Transverse colon (tissue), 4 donors: ENCODE measurements around the gene SEBOX. TPM values are rescaled to one million over a fixed set of nuclear protein-coding genes. Genes with fewer than 3 reads are reported as not detected.
A peak's percentile ranks its signal among the peaks of the same experiment; 100 is the strongest.

Experiments used
- DNase-seq: peaks from one replicate; pipeline ENCODE4 v3.0.0-alpha.2; 2019
- H3K27ac ChIP-seq, 4 donors: fragments of 200-600 bp; sonication (generic); 2 replicates each; pipeline ENCODE4 v1.5.1; 2016 to 2018; ENCODE audit warnings: inconsistent platforms in 4 of 4
- H3K27me3 ChIP-seq: fragments of 200-600 bp; sonication (generic); 2 replicates; pipeline ENCODE4 v1.5.1; 2017; ENCODE audit warnings: inconsistent platforms
- H3K36me3 ChIP-seq, 4 donors: fragments of 200-600 bp; sonication (generic); 2 replicates each; pipeline ENCODE4 v1.5.1; 2017 to 2019; ENCODE audit warnings: inconsistent platforms in 4 of 4
- H3K4me1 ChIP-seq, 4 donors: fragments of 200-600 bp; sonication (generic); 2 replicates each; pipeline ENCODE4 v1.5.1; 2017 to 2020; ENCODE audit warnings: inconsistent platforms in 4 of 4
- H3K4me3 ChIP-seq, 4 donors: fragments of 200-600 bp; sonication (generic); 1 replicate in 1 of 4; 2 replicates in 3 of 4; pipeline versions ENCODE4 v1.5.1 to v1.6.1; 2017 to 2019; ENCODE audit warnings: inconsistent platforms in 4 of 4
- H3K9me3 ChIP-seq, 2 donors: fragments of 200-600 bp; sonication (generic); 2 replicates each; pipeline ENCODE4 v1.5.1; 2017 to 2019; ENCODE audit warnings: inconsistent platforms in 2 of 2
- EP300 ChIP-seq: sonication (generic); formaldehyde crosslinking; IDR thresholded peaks from one replicate; pipeline ENCODE4 v1.6.1; 2017; ENCODE audit warnings: antibody characterized with exemption, low read depth
- POLR2A ChIP-seq: fragments of 450-650 bp; IDR thresholded peaks from one replicate; pipeline ENCODE4 v1.6.1; 2016; ENCODE audit warnings: antibody characterized with exemption, mild to moderate bottlenecking, moderate library complexity
- POLR2AphosphoS5 ChIP-seq, 3 donors: sonication (generic); formaldehyde crosslinking; IDR thresholded peaks; one replicate each; pipeline ENCODE4 v1.6.1; 2016; ENCODE audit warnings: antibody characterized with exemption in 3 of 3
- WGBS, 2 donors: methylation state at CpG; one replicate each; pipeline ENCODE4 v1.1.5; 2018; ENCODE audit warnings: low coverage in 1 of 2; 5-methylcytosine and 5-hydroxymethylcytosine counted together
- in situ Hi-C, 4 donors: fragments of 200-750 bp; cut with MboI; loops; one replicate each; pipeline versions ENCODE4 v1.15.0 to v1.15.1; 2017; ENCODE audit warnings: low sequenced_read_pairs in 3 of 4, low pct_ligation_motif_present in 1 of 4, low pct_unique_long_range_greater_than_20kb in 1 of 4
- intact Hi-C: fragments of 100-400 bp; cut with DNase I; formaldehyde crosslinking; loops from one replicate; pipeline ENCODE4 v1.15.1; 2023; ENCODE audit warnings: low total_unique reads
- total RNA-seq, 4 donors: library from RNA; depleted of rRNA; stranded (reverse); fragments of >200 nt; gene quantifications; one replicate each; pipeline ENCODE4 v1.1.0, GENCODE V29; 2016
- TF ChIP-seq, protein P1 (sequence below), 5 experiments: fragments of 200-600 bp in 3 of 5; fragments of 450-650 bp in 2 of 5; sonication (generic) in 3 of 5; IDR thresholded peaks; 1 replicate in 2 of 5; 2 replicates in 3 of 5; pipeline ENCODE4 v1.5.1; 2016 to 2017; ENCODE audit warnings: antibody characterized with exemption in 5 of 5, inconsistent platforms in 3 of 5, mild to moderate bottlenecking in 2 of 5, moderate library complexity in 1 of 5

SEBOX gene
- total RNA-seq, 4 donors from 2014 or later = not detected

DNA sequence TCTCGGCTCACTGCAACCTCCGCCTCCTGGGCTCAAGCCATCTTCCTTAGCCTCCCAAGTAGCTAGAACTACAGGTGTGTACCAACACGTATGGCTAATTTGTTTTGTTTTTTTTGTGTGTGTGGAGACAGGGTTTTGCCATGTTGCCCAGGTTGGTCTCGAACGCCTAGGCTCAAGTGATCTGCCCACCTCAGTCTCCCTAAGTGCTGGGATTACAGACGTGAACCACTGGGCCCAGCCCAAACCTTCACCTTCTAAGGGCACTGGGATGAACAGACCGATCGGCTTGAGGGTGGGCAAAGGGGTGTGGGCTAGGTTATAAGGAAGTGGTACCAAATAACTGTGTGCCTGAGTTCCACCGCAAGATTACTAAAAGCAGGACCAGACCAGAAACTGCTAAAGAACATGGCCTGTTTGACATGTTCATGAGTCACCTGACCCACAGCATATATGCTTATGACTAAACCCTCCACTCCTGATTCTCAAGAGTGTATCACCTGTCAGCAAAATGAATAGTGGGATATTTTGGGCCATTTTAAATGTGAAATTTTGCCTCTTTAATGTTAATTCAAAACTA lies 37.9 kb downstream of the SEBOX start:
- in situ Hi-C loops (no loop called here), intact Hi-C loops (no loop called here)
- H3K4me3 ChIP-seq = no peak overlapping the region
- H3K36me3 ChIP-seq = peaks cover 0 to 17% (median 6%) of the 10 kb centered on the region in 4 donors
- H3K9me3 ChIP-seq = no peaks in the 10 kb centered on the region
- H3K4me1 ChIP-seq = peaks cover 0 to 22% (median 3%) of the 10 kb centered on the region in 4 donors
- no peak overlapping the region for H3K27ac ChIP-seq
- WGBS, 2 donors = 87 to 94% methylated on average over 2 to 9 of the region's 9 CpGs
- H3K27me3 ChIP-seq = no peaks in the 10 kb centered on the region
- no peak for TF ChIP-seq EP300
- TF ChIP-seq, protein P1, sequence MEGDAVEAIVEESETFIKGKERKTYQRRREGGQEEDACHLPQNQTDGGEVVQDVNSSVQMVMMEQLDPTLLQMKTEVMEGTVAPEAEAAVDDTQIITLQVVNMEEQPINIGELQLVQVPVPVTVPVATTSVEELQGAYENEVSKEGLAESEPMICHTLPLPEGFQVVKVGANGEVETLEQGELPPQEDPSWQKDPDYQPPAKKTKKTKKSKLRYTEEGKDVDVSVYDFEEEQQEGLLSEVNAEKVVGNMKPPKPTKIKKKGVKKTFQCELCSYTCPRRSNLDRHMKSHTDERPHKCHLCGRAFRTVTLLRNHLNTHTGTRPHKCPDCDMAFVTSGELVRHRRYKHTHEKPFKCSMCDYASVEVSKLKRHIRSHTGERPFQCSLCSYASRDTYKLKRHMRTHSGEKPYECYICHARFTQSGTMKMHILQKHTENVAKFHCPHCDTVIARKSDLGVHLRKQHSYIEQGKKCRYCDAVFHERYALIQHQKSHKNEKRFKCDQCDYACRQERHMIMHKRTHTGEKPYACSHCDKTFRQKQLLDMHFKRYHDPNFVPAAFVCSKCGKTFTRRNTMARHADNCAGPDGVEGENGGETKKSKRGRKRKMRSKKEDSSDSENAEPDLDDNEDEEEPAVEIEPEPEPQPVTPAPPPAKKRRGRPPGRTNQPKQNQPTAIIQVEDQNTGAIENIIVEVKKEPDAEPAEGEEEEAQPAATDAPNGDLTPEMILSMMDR (IDR thresholded peaks at IDR 0.05) = no peak
- TF ChIP-seq POLR2A = no peak
- TF ChIP-seq POLR2AphosphoS5 (IDR thresholded peaks at IDR 0.05) = no peak
- DNase-seq = no peak

DNA sequence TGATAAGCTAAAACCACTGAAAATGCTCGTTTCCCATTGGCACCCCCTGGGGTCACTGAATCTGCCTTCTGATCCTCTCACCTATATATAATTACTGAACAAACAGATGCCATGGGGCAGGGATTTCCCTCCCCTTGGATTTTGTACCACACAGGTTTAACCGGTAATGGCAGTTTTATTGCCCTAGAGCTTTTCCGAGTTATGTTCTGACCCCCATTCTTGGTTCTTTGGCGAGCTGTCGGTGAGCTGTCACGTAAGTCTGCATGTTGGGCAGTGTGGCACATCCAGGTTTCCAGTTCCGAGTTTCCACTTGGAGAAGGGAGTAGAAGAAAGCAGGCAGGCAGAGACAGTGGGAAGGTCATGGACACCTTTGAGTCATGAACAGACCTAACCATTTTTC lies 38.9 kb downstream of the SEBOX start:
- in situ Hi-C loops = no loop called here
- H3K4me3 ChIP-seq = no peak overlapping the region
- peaks cover 0 to 17% (median 6%) of the 10 kb centered on the region in 4 donors for H3K36me3 ChIP-seq
- TF ChIP-seq POLR2AphosphoS5 (IDR thresholded peaks at IDR 0.05) (peak in 1 of 3 donors; percentile 32), EP300 (no peak), POLR2A (no peak)
- TF ChIP-seq, protein P1 (IDR thresholded peaks at IDR 0.05) = no peak
- peak; percentile 35 for DNase-seq
- H3K27me3 ChIP-seq = no peaks in the 10 kb centered on the region
- intact Hi-C loops = no loop called here
- peaks cover 0 to 22% (median 3%) of the 10 kb centered on the region in 4 donors for H3K4me1 ChIP-seq
- H3K27ac ChIP-seq = peak overlapping the region in 1 of 4 donors; percentile 35
- 40% methylated on average over 7 of the region's 7 CpGs; no CpG with 5 or more reads in 1 of the 2 donors for WGBS, 2 donors
- no peaks in the 10 kb centered on the region for H3K9me3 ChIP-seq

DNA sequence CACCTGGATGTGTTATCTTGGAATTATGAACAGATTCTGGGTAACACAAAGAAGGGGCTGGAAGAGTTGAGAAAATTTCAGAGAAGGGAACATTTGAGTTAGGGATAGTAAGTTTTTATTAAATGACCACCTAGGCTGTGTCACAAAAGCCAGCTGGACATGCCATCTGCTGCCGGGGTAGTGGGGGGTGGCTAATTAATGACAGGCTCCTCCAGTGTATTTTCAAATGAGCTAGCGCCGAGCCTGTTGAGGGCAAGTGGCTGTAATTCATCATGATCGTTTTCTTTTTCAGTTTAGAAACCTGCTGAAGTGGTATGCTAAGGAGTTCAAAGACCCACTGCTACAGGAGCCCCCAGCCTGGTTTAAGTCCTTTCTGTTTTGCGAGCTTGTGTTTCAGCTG lies 39.8 kb downstream of the SEBOX start:
- no peaks in the 10 kb centered on the region for H3K9me3 ChIP-seq
- H3K27ac ChIP-seq = no peak overlapping the region
- intact Hi-C loops = no loop called here
- in situ Hi-C loops = no loop called here
- no peak overlapping the region for H3K4me3 ChIP-seq
- 70 to 75% methylated on average over 4 to 5 of the region's 5 CpGs for WGBS, 2 donors
- no peak for DNase-seq
- peaks cover 0 to 27% (median 5%) of the 10 kb centered on the region in 4 donors for H3K4me1 ChIP-seq
- no peaks in the 10 kb centered on the region for H3K27me3 ChIP-seq
- TF ChIP-seq POLR2A (no peak), POLR2AphosphoS5 (IDR thresholded peaks at IDR 0.05) (no peak), EP300 (no peak)
- TF ChIP-seq, protein P1 (IDR thresholded peaks at IDR 0.05) = no peak
- peaks cover 0 to 17% (median 6%) of the 10 kb centered on the region in 4 donors for H3K36me3 ChIP-seq

DNA sequence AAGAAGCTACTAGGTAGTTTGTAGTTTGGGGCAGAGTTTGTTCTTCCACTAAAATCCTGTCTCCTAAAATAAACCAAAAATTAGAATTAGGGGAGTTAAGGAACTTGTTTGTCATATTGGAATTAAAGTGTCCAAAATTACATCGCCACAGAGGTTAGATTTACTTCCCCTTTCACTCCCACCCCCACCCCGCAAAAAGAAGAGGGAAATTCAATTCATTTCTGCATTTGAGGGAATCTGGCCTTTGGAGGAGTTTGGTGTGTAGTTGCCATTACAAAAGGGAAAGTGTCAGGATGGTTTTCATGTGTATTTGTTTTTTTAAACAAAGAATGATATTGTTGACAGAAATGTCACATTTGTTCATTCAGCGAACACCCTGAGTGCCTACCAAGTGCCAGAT lies 40.2 kb downstream of the SEBOX start:
- H3K9me3 ChIP-seq = no peaks in the 10 kb centered on the region
- H3K4me3 ChIP-seq = no peak overlapping the region
- 83 to 87% methylated on average over 3 of the region's 3 CpGs for WGBS, 2 donors
- no peak for DNase-seq
- H3K36me3 ChIP-seq = peaks cover 0 to 17% (median 6%) of the 10 kb centered on the region in 4 donors
- TF ChIP-seq POLR2A (no peak), POLR2AphosphoS5 (IDR thresholded peaks at IDR 0.05) (no peak), EP300 (no peak)
- TF ChIP-seq, protein P1 (IDR thresholded peaks at IDR 0.05) = no peak
- H3K4me1 ChIP-seq = peaks cover 0 to 31% (median 9%) of the 10 kb centered on the region in 4 donors
- H3K27me3 ChIP-seq = no peaks in the 10 kb centered on the region
- H3K27ac ChIP-seq = no peak overlapping the region
- intact Hi-C loops = no loop called here
- in situ Hi-C loops = no loop called here
